Lower leg skin (tissue), 4 donors: ENCODE data around the gene CDRT15L2. TPM values are rescaled to one million over a fixed set of nuclear protein-coding genes. Genes with fewer than 3 reads are reported as not detected.
"Not testable (repeated sequence)": the region's sequence is repeated elsewhere in the genome, so short reads cannot be mapped to it uniquely, and the experiment has no call there.

Experiments used
- DNase-seq, 2 donors: peaks; one replicate each; pipeline ENCODE4 v3.0.0-alpha.2; 2019; ENCODE audit warnings: low spot score in 2 of 2
- H3K4me3 ChIP-seq: fragments of 200-600 bp; sonication (generic); 2 replicates; pipeline ENCODE4 v1.5.1; 2017; ENCODE audit warnings: mild to moderate bottlenecking, low read depth; ENCODE audit not compliant: poor library complexity, severe bottlenecking
- CTCF ChIP-seq, 3 donors: fragments of 450-650 bp; IDR thresholded peaks; one replicate each; pipeline ENCODE4 v1.5.1; 2016; ENCODE audit warnings: antibody characterized with exemption in 3 of 3, mild to moderate bottlenecking in 3 of 3, moderate library complexity in 2 of 3
- POLR2A ChIP-seq, 2 donors: fragments of 450-650 bp; IDR thresholded peaks; one replicate each; pipeline ENCODE4 v1.6.1; 2016 to 2017; ENCODE audit warnings: antibody characterized with exemption in 2 of 2, mild to moderate bottlenecking in 1 of 2, moderate library complexity in 1 of 2
- WGBS, 2 donors: methylation state at CpG; one replicate each; pipeline ENCODE4 v1.1.5; 2018; 5-methylcytosine and 5-hydroxymethylcytosine counted together
- intact Hi-C: fragments of 100-400 bp; cut with DNase I; formaldehyde crosslinking; loops from one replicate; pipeline ENCODE4 v1.15.0; 2023; ENCODE audit warnings: low total_unique reads
- total RNA-seq, 4 donors: library from RNA; depleted of rRNA; stranded (reverse); fragments of >200 nt; gene quantifications; one replicate each; pipeline ENCODE4 v1.1.0, GENCODE V29; 2016

The CDRT15L2 gene
- total RNA-seq, 4 donors from 2014 or later, result not detected

GRCh38 chr17:20562587-20562986 lies 16.9 kb upstream of the CDRT15L2 start:
- no peak for TF ChIP-seq CTCF (IDR thresholded peaks at IDR 0.05)
- no peak for TF ChIP-seq POLR2A (IDR thresholded peaks at IDR 0.05)
- WGBS, 2 donors, result 94 to 100% methylated on average over 2 of the region's 3 CpGs
- no peak overlapping the region for H3K4me3 ChIP-seq
- DNase-seq, result no peak
- intact Hi-C loops, result no loop called here

GRCh38 chr17:20565245-20565644 lies 14.3 kb upstream of the CDRT15L2 start:
- intact Hi-C loops, result not testable (repeated sequence)

GRCh38 chr17:20565711-20566110 lies 13.8 kb upstream of the CDRT15L2 start:
- DNase-seq, result no peak
- WGBS, 2 donors, result 85 to 88% methylated on average over 5 of the region's 5 CpGs
- H3K4me3 ChIP-seq, result no peak overlapping the region
- no peak for TF ChIP-seq POLR2A (IDR thresholded peaks at IDR 0.05)
- no peak for TF ChIP-seq CTCF (IDR thresholded peaks at IDR 0.05)
- intact Hi-C loops, result no loop called here

More at GRCh38 chr17:20565245-20565644, 14.3 kb upstream of the CDRT15L2 start:
- WGBS, 2 donors, result 85 to 87% methylated on average over 5 of the region's 5 CpGs
- not testable (repeated sequence) for H3K4me3 ChIP-seq, DNase-seq

GRCh38 chr17:20566736-20567135 lies 12.8 kb upstream of the CDRT15L2 start:
- intact Hi-C loops, DNase-seq, H3K4me3 ChIP-seq: not testable (repeated sequence)
- WGBS, 2 donors, result 70 to 71% methylated on average over 12 of the region's 12 CpGs

GRCh38 chr17:20567421-20567820 lies 12.1 kb upstream of the CDRT15L2 start:
- intact Hi-C loops, H3K4me3 ChIP-seq, DNase-seq: not testable (repeated sequence)
- WGBS, 2 donors, result 66 to 67% methylated on average over 6 of the region's 6 CpGs

- DNase-seq, H3K4me3 ChIP-seq, intact Hi-C loops: not testable (repeated sequence)
- 77 to 88% methylated on average over 2 to 8 of the region's 8 CpGs for WGBS, 2 donors
Measured at GRCh38 chr17:20568604-20569003, 10.9 kb upstream of the CDRT15L2 start.

GRCh38 chr17:20571653-20572052 lies 7.9 kb upstream of the CDRT15L2 start:
- 87 to 91% methylated on average over 8 to 12 of the region's 13 CpGs for WGBS, 2 donors
- intact Hi-C loops, H3K4me3 ChIP-seq, DNase-seq: not testable (repeated sequence)

GRCh38 chr17:20573216-20573615 lies 6.3 kb upstream of the CDRT15L2 start:
- DNase-seq, H3K4me3 ChIP-seq, intact Hi-C loops: not testable (repeated sequence)
- WGBS, 2 donors, result 86 to 89% methylated on average over 7 of the region's 8 CpGs

GRCh38 chr17:20575071-20575470 lies 4.5 kb upstream of the CDRT15L2 start:
- DNase-seq, H3K4me3 ChIP-seq, intact Hi-C loops: not testable (repeated sequence)
- 11 to 15% methylated on average over 2 of the region's 2 CpGs for WGBS, 2 donors

GRCh38 chr17:20583891-20584577 lies 4.5 kb downstream of the CDRT15L2 start:
- intact Hi-C loops, H3K4me3 ChIP-seq, DNase-seq: not testable (repeated sequence)
- 78 to 92% methylated on average over 5 to 7 of the region's 14 CpGs for WGBS, 2 donors

- DNase-seq, intact Hi-C loops, H3K4me3 ChIP-seq: not testable (repeated sequence)
- WGBS, 2 donors, result 10 to 13% methylated on average over 23 to 32 of the region's 69 CpGs
Measured at GRCh38 chr17:20588744-20589453, 9.4 kb downstream of the CDRT15L2 start.

- DNase-seq, intact Hi-C loops, H3K4me3 ChIP-seq: not testable (repeated sequence)
- 91 to 96% methylated on average over 17 of the region's 17 CpGs for WGBS, 2 donors
Measured at GRCh38 chr17:20589454-20589810, 9.9 kb downstream of the CDRT15L2 start.

GRCh38 chr17:20591040-20591439 lies 11.5 kb downstream of the CDRT15L2 start:
- H3K4me3 ChIP-seq, DNase-seq, intact Hi-C loops: not testable (repeated sequence)
- 68 to 73% methylated on average over 2 to 3 of the region's 4 CpGs for WGBS, 2 donors
